Bone marrow (tissue), 2 donors: ENCODE results near the gene ZFP36L1.

Experiments used
- DNase-seq, 2 donors: peaks; one replicate each; lab custom pipeline; 2025; lab: John Stamatoyannopoulos, UW

The ZFP36L1 gene, protein sequence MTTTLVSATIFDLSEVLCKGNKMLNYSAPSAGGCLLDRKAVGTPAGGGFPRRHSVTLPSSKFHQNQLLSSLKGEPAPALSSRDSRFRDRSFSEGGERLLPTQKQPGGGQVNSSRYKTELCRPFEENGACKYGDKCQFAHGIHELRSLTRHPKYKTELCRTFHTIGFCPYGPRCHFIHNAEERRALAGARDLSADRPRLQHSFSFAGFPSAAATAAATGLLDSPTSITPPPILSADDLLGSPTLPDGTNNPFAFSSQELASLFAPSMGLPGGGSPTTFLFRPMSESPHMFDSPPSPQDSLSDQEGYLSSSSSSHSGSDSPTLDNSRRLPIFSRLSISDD

GRCh38 chr14:68792979-68793733, at the start of gene ZFP36L1:
Gene ZFP36L1 (minus strand): TSS chr14:68793067. CDS start chr14:68792938, 129 bp downstream.
- DNase-seq = peak; percentile 86 to 95

- no peak for DNase-seq
Measured at GRCh38 chr14:68842298-68842697, 49.4 kb upstream of the ZFP36L1 start.

DNA sequence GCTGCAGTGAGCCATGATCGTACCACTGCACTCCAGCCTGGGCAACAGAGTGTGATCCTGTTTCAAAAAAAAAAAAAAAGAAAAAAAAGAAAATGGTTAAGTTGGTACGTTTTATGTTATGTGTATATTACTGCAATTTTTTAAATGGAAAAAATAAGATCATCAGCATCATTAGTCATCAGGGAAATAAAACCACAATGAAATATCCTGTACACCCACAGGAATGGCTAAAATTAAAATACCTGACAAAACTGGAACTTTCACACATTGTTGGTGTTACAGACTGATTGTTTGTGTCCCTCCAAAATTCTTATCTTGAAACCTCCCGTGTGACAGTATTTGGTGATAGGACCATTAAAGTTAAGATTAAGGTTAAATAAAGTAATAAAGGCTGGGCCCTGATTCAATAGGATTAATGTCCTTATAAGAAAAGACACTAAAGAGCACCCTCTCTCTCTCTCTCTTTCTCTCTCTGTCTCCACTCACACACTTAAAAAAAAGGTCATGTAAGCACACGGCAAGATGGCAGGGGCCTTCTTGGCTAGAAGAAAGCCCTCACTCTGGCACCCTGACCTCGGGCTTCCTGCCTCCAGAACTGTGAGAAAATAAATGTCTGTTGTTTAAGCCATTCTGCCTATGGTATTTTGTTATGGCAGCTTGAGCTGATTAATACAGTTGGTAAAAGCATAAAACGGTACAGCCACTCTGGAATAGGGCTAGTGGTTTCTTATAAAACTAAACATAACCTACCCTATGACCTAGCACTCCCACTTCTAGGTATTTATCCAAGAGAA, 48.3 kb upstream of the ZFP36L1 start:
- no peak for DNase-seq

DNA sequence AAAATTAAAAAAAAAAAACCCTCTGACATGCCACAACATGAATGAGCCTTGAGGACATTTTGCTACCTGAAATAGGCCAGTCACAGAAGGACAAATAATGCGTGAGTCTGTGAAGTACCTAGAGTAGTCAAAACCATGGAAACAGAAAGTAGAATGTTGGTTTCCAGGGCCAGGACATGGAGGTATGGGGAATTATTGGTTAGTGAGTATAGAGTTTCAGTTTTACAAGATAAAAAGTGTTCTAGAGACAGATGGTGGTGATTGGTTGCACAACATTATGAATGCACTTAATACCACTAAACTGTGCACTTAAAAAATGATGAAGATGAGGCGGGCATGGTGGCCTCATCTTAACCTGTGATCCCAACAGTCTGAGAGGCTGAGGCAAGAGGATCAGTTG, 47.6 kb upstream of the ZFP36L1 start:
- DNase-seq = no peak

DNA sequence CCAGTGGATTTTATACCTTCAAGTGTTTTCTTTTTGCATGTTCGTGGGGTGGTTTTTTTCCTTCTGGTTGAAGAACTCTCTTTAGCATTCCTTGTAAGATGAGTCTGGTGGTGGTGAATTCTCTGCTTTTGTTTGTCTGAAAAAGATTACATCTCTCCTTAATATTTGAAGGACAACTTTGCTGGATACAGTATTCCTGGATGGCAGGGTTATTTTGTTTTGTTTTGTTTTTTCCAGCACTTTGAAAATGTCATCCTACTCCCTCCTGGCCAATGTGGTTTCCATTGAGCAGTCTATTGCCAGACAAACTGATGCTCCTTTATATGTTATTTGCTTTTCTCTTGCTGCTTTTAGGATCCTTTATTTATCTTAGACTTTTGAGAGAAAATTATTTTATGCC, 43.2 kb upstream of the ZFP36L1 start:
- DNase-seq = no peak

DNA sequence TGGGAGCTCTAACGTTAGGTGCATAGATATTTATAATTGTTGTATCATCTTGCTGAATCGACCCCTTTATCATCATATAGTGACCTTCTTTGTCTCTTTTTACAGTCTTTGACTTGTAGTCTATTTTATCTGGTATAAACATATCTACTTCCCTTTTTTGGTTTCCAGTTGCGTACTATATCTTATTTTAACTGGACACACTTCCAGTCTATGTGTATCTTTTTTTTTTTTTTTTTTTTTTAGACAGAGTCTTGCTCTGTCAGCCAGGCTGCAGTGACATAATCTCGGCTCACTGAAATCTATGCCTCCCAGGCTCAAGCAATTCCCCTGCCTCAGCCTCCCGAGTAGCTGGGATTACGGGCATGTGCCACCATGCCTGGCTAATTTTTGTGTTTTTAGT, 41.9 kb upstream of the ZFP36L1 start:
- peak in 1 of 2 donors; percentile 5 for DNase-seq

DNA sequence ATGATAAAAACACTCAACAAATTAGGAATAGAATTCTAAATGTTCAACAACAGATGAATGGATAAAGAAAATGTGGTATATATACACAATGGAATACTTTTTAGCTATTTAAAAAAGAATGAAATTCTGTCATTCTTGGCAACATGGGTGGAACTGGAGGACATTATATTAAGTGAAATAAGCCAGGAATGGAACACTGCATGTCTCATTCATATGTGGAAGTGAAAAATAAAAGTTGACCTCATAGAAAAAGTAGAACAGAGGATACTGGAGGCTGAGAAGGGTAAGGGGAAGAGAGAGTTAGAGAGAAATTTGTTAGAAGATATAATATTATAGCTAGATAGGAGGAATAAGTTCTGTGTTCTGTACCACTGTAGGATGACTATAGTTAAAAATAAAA, 35.8 kb upstream of the ZFP36L1 start:
- DNase-seq = no peak

GRCh38 chr14:68825729-68826128, 32.9 kb upstream of the ZFP36L1 start:
- DNase-seq = no peak

- DNase-seq = peak in 1 of 2 donors; percentile 22
Measured at GRCh38 chr14:68824517-68825347, 31.9 kb upstream of the ZFP36L1 start.

DNA sequence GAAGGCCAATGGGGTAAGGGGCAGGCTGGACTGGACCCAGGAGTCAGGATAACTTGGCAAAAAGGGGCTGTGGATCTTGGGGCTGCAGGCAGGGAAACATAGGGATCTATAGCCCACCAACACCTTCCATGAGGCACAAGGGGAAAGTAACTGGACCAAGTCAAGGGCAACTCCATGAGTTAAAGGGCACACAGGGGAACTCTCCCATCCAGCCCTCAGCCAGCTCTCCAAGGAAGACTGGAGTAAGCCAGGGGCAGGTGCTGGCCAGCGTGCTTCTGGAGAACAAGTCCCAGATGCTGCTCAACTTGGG, 31.3 kb upstream of the ZFP36L1 start:
- DNase-seq = no peak

- no peak for DNase-seq
Measured at GRCh38 chr14:68823434-68824206, 30.8 kb upstream of the ZFP36L1 start.

- DNase-seq = no peak
Measured at GRCh38 chr14:68822926-68823325, 30.1 kb upstream of the ZFP36L1 start.

GRCh38 chr14:68822132-68822651, 29.3 kb upstream of the ZFP36L1 start:
- no peak for DNase-seq

DNA sequence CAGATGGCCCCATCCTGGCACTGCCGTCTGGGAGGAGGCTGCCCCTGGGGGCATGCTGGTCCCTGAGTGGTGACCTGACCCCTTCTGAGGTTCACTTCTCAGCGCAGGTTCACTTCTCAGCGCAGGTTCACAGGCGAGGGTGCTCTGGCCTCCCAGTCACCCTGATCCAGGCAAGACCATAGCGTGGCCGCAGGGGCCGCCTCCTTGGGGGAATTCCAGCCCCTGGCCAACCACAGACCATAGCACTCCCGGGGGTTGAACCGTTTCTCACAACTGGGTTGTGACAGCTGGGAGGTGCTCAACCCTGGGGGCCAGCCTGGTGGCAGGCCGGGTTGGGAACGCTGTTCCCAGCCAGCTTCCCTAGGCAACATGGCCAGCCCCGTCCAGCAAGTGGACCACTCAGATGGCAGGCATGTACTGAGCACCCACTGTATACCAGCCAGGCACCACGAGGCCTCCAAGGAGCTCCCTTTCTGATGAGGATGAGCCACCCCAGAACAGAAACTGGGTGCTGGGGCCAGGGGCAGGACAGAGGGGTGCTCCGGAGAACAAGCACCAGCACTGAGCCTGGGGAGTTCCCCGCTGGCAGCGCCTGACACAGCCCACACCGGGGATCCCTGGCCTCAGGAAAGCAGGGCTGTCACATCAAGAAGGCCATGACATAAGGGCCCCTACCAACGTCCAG, 28.3 kb upstream of the ZFP36L1 start:
- DNase-seq = no peak

- peak in 1 of 2 donors; percentile 40 for DNase-seq
Measured at GRCh38 chr14:68820536-68820935, 27.7 kb upstream of the ZFP36L1 start.

- no peak for DNase-seq
Measured at GRCh38 chr14:68820119-68820518, 27.3 kb upstream of the ZFP36L1 start.

DNA sequence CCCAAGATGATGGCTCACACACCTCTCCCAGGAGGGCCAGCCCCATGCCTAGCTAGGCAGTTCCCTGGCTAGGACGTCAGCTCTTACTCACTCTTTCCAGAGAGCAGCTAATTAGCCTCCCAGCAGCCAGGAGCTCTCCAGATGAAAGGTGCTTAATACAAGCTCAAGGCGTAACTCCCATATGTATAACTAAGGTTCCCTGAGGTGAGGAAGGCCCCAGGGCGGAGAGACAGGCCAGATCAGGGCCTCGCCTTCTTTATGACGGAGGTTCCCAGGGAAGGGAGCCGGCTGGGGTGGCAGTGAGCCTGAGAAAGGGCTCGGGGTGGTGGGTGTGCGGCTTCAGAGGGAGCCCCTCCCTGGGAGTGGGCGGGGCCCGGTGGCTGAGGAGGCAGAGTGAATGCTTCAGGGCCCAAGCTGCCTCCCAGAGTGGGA, 26.4 kb upstream of the ZFP36L1 start:
- DNase-seq = no peak

GRCh38 chr14:68817506-68818212, 24.8 kb upstream of the ZFP36L1 start:
- no peak for DNase-seq

- DNase-seq = no peak
Measured at GRCh38 chr14:68816943-68817430, 24.1 kb upstream of the ZFP36L1 start.
